ENCODE measurements around the gene RNASE9. TPM values are rescaled to one million over a fixed set of nuclear protein-coding genes. Genes with fewer than 3 reads are reported as not detected.

RNASE9 gene
- total RNA-seq, 1 donor from 2014 or later: not detected

DNA sequence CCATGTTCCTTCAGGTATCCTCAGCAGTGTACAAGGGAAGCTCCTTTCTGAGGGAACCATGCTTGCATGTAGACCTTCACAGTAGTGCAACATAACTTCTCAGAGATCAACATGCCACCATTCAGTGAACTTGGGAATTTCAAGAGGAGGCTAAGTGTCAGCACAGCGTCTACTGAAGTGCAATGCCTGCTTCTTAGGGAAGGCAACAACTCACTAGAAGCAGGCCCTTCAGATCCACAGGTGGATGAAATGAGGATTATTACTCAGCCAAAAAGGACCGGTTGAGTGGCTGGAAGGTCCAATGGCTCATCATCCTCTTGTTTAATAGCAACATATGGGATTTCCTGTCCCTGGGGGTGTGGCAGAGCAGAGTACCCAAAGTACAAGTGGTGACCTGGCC, 36.8 kb downstream of the RNASE9 start:
- Mint-ChIP-seq H3K9me3 (no peaks in the 10 kb centered on the region), H3K4me3 (no peak overlapping the region), H3K27ac (no peak overlapping the region), H3K4me1 (ENCODE audit: unreplicated experiment) (no peaks in the 10 kb centered on the region), H3K36me3 (no peaks in the 10 kb centered on the region), H3K27me3 (peaks cover 7% of the 10 kb centered on the region)
- DNase-seq (ENCODE audit: extremely low spot score, unreplicated experiment): no peak
- TF ChIP-seq CTCF (conservative IDR thresholded peaks at IDR 0.05): no peak

DNA sequence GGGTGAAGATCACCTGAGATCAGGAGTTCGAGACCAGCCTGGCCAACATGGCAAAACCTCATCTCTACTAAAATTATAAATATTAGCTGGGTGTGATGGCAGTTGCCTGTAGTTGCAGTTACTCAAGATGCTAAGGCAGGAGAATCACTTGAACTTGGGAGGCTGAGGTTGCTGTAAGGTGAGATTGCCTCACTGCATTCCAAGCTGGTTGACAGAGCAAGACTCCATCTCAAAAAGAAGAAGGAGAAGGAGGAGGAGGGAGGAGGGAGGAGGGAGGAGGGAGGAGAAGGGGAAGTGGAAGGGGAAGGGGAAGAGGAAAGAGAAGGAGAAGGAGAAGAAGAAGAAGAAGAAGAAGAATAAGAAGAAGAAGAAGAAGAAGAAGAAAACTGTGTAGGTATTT, 38.5 kb downstream of the RNASE9 start:
- no peaks in the 10 kb centered on the region for H3K9me3 Mint-ChIP-seq
- TF ChIP-seq CTCF (conservative IDR thresholded peaks at IDR 0.05): no peak
- no peak overlapping the region for H3K4me3 Mint-ChIP-seq
- no peak overlapping the region for H3K27ac Mint-ChIP-seq
- no peaks in the 10 kb centered on the region for H3K4me1 Mint-ChIP-seq (ENCODE audit: unreplicated experiment)
- DNase-seq (ENCODE audit: extremely low spot score, unreplicated experiment): no peak
- no peaks in the 10 kb centered on the region for H3K36me3 Mint-ChIP-seq
- H3K27me3 Mint-ChIP-seq: no peaks in the 10 kb centered on the region

DNA sequence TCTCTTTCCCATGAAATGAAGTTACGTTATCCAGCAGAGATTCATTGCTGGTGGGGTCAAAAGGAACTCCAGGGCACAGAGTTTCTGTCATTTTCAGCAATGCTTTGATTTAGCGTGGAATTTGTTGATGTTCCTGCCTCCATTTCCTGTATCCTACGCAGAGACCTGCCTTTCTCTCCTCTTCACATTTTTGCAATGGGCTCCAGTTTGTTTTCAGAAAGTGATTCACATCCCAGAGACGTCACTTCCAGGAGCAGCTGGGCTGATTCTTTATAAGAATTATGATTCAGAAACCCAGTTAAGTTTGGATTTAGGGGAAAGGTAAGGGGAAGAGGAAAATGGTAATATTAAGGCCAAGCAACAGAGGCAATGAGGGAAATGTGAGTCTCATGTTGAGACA, 43.9 kb downstream of the RNASE9 start:
- Mint-ChIP-seq H3K9me3 (no peaks in the 10 kb centered on the region), H3K4me3 (no peak overlapping the region), H3K4me1 (ENCODE audit: unreplicated experiment) (no peaks in the 10 kb centered on the region), H3K36me3 (no peaks in the 10 kb centered on the region), H3K27ac (no peak overlapping the region), H3K27me3 (peaks cover 8% of the 10 kb centered on the region)
- no peak for DNase-seq (ENCODE audit: extremely low spot score, unreplicated experiment)
- no peak for TF ChIP-seq CTCF (conservative IDR thresholded peaks at IDR 0.05)

DNA sequence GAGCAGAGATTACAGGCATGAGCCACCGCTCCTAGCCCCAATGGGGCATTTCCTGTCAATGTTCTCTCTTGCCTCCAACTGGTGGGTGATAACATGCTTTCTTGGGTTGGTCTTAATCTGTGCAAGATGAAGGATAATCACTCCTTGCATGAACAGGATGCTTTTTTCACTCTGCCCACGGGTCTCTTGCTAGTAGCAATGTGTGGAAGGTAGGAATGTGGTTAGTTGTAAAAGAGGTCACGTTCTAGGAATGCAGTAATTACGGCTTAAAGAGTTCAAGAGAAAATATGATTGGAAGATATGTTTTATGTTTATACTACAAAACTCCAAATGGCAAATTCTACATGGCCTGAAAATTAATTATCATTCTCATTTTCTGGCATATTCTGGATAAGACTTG, 45.0 kb downstream of the RNASE9 start:
- Mint-ChIP-seq H3K27ac (no peak overlapping the region), H3K9me3 (no peaks in the 10 kb centered on the region), H3K4me3 (no peak overlapping the region), H3K36me3 (no peaks in the 10 kb centered on the region), H3K4me1 (ENCODE audit: unreplicated experiment) (no peaks in the 10 kb centered on the region), H3K27me3 (peaks cover 12% of the 10 kb centered on the region)
- no peak for TF ChIP-seq CTCF (conservative IDR thresholded peaks at IDR 0.05)
- no peak for DNase-seq (ENCODE audit: extremely low spot score, unreplicated experiment)

- Mint-ChIP-seq H3K4me1 (ENCODE audit: unreplicated experiment) (no peaks in the 10 kb centered on the region), H3K36me3 (no peaks in the 10 kb centered on the region), H3K27me3 (peaks cover 18% of the 10 kb centered on the region), H3K4me3 (no peak overlapping the region), H3K27ac (no peak overlapping the region), H3K9me3 (no peaks in the 10 kb centered on the region)
- TF ChIP-seq CTCF (conservative IDR thresholded peaks at IDR 0.05): no peak
- DNase-seq (ENCODE audit: extremely low spot score, unreplicated experiment): no peak
Measured at GRCh38 chr14:20512177-20512905, 48.5 kb downstream of the RNASE9 start.

Measured in type B pancreatic cell (in vitro differentiated cells).